Uterus (tissue), 4 donors: ENCODE measurements around the gene GMCL1. TPM values are rescaled to one million over a fixed set of nuclear protein-coding genes. Genes with fewer than 3 reads are reported as not detected.

Experiments
- DNase-seq, 2 donors: peaks; one replicate each; pipeline ENCODE4 v3.0.0-alpha.2; 2019 to 2020
- H3K27ac ChIP-seq, 2 donors: fragments of 200-600 bp; sonication (generic); 1 replicate in 1 of 2; 2 replicates in 1 of 2; pipeline ENCODE4 v1.5.1; 2016 to 2018
- H3K27me3 ChIP-seq, 2 donors: fragments of 200-600 bp; sonication (generic); one replicate each; pipeline ENCODE4 v1.5.1; 2018 to 2019; ENCODE audit warnings: control low read depth in 1 of 2
- H3K36me3 ChIP-seq, 2 donors: fragments of 200-600 bp; sonication (generic); one replicate each; pipeline ENCODE4 v1.5.1; 2019; ENCODE audit warnings: control low read depth in 1 of 2
- H3K4me1 ChIP-seq, 2 donors: fragments of 200-600 bp; sonication (generic); one replicate each; pipeline ENCODE4 v1.5.1; 2018 to 2019; ENCODE audit warnings: control low read depth in 1 of 2
- H3K4me3 ChIP-seq, 2 donors: fragments of 200-600 bp; sonication (generic); 1 replicate in 1 of 2; 2 replicates in 1 of 2; pipeline ENCODE4 v1.5.1; 2018 to 2019; ENCODE audit warnings: mild to moderate bottlenecking in 1 of 2
- H3K9me3 ChIP-seq, 2 donors: fragments of 200-600 bp; sonication (generic); one replicate each; pipeline ENCODE4 v1.5.1; 2019; ENCODE audit warnings: control low read depth in 1 of 2
- POLR2A ChIP-seq, 2 donors: fragments of 450-650 bp; IDR thresholded peaks; one replicate each; pipeline ENCODE4 v1.6.1; 2016; ENCODE audit warnings: antibody characterized with exemption in 2 of 2, mild to moderate bottlenecking in 1 of 2, moderate library complexity in 1 of 2
- intact Hi-C: fragments of 100-400 bp; cut with DNase I; formaldehyde crosslinking; loops from one replicate; pipeline ENCODE4 v1.15.1; 2023; ENCODE audit warnings: low total_unique reads
- total RNA-seq, 4 donors: library from RNA; depleted of rRNA in 3 of 4; stranded (reverse); fragments of >200 nt in 3 of 4; gene quantifications; one replicate each; pipeline versions ENCODE4 v1.1.0 to v1.2.4, GENCODE V29; 2014 to 2023
- TF ChIP-seq, protein P1 (sequence below), 4 experiments: fragments of 200-600 bp in 2 of 4; fragments of 450-650 bp in 2 of 4; sonication (generic) in 2 of 4; IDR thresholded peaks; one replicate each; pipeline ENCODE4 v1.5.1; 2016 to 2019; ENCODE audit warnings: antibody characterized with exemption in 4 of 4, mild to moderate bottlenecking in 2 of 4, moderate library complexity in 1 of 4
- donor health status: DM: yes; HTN: yes; CAD: no.

GMCL1 gene
- total RNA-seq, 4 donors from 2014 or later: 5.6 to 23.3 (median 16.1) TPM

GRCh38 chr2:69791045-69791444 is 38.4 kb upstream of the GMCL1 start:
- no peak for DNase-seq
- Histone ChIP-seq H3K27ac (peak overlapping the region; percentile 82 to 95), H3K27me3 (no peaks in the 10 kb centered on the region), H3K36me3 (no peaks in the 10 kb centered on the region), H3K4me3 (no peak overlapping the region), H3K4me1 (no peaks in the 10 kb centered on the region), H3K9me3 (no peaks in the 10 kb centered on the region)
- intact Hi-C loops: no loop called here
- TF ChIP-seq, protein P1, sequence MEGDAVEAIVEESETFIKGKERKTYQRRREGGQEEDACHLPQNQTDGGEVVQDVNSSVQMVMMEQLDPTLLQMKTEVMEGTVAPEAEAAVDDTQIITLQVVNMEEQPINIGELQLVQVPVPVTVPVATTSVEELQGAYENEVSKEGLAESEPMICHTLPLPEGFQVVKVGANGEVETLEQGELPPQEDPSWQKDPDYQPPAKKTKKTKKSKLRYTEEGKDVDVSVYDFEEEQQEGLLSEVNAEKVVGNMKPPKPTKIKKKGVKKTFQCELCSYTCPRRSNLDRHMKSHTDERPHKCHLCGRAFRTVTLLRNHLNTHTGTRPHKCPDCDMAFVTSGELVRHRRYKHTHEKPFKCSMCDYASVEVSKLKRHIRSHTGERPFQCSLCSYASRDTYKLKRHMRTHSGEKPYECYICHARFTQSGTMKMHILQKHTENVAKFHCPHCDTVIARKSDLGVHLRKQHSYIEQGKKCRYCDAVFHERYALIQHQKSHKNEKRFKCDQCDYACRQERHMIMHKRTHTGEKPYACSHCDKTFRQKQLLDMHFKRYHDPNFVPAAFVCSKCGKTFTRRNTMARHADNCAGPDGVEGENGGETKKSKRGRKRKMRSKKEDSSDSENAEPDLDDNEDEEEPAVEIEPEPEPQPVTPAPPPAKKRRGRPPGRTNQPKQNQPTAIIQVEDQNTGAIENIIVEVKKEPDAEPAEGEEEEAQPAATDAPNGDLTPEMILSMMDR (IDR thresholded peaks at IDR 0.05): no peak
- no peak for TF ChIP-seq POLR2A (IDR thresholded peaks at IDR 0.05)

DNA sequence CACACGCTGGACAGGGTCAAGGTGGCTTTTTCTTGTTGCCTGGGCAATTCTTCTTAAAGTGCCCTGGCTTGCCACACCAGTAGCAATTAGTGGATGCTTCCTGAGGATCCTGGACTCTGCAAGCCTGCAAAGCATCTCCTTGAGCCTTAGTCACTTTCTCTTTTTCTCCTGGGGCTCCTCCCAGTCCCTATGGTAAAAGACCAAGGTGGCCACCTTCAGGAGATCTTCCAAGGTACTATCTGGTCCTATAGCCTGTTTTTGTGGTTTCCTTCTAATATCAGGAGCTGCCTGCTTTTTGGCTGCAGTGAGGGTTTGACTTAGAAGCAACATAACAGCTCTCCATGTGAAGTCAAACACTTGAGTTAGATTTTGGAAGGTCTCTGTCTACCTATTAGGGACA is 33.3 kb upstream of the GMCL1 start:
- Histone ChIP-seq H3K9me3 (no peaks in the 10 kb centered on the region), H3K27me3 (no peaks in the 10 kb centered on the region), H3K36me3 (no peaks in the 10 kb centered on the region), H3K4me1 (peaks cover 0 to 6% of the 10 kb centered on the region in 2 donors), H3K27ac (no peak overlapping the region), H3K4me3 (no peak overlapping the region)
- intact Hi-C loops: no loop called here
- DNase-seq: no peak
- TF ChIP-seq, protein P1 (IDR thresholded peaks at IDR 0.05): no peak
- no peak for TF ChIP-seq POLR2A (IDR thresholded peaks at IDR 0.05)

- DNase-seq: no peak
- H3K27ac ChIP-seq: peak overlapping the region; percentile 84 to 88
- intact Hi-C loops: no loop called here
Measured at GRCh38 chr2:69797235-69797634, 32.2 kb upstream of the GMCL1 start.

GRCh38 chr2:69797836-69798289 is 31.6 kb upstream of the GMCL1 start:
- no peak for DNase-seq
- peaks cover 0 to 6% of the 10 kb centered on the region in 2 donors for H3K4me1 ChIP-seq
- no peaks in the 10 kb centered on the region for H3K36me3 ChIP-seq
- TF ChIP-seq, protein P1 (IDR thresholded peaks at IDR 0.05): no peak
- no peak for TF ChIP-seq POLR2A (IDR thresholded peaks at IDR 0.05)
- no peaks in the 10 kb centered on the region for H3K27me3 ChIP-seq
- peak overlapping the region; percentile 84 to 88 for H3K27ac ChIP-seq
- peak overlapping the region; percentile 24 to 45 for H3K4me3 ChIP-seq
- H3K9me3 ChIP-seq: no peaks in the 10 kb centered on the region
- intact Hi-C loops: no loop called here

More at GRCh38 chr2:69797235-69797634, 32.2 kb upstream of the GMCL1 start:
- TF ChIP-seq, protein P1 (IDR thresholded peaks at IDR 0.05): no peak
- no peak for TF ChIP-seq POLR2A (IDR thresholded peaks at IDR 0.05)
- Histone ChIP-seq H3K36me3 (no peaks in the 10 kb centered on the region), H3K27me3 (no peaks in the 10 kb centered on the region), H3K4me3 (no peak overlapping the region), H3K4me1 (peaks cover 0 to 6% of the 10 kb centered on the region in 2 donors), H3K9me3 (no peaks in the 10 kb centered on the region)

- Histone ChIP-seq H3K27ac (peak overlapping the region; percentile 84 to 88), H3K4me1 (peaks cover 0 to 6% of the 10 kb centered on the region in 2 donors), H3K4me3 (peak overlapping the region; percentile 24 to 45), H3K36me3 (no peaks in the 10 kb centered on the region), H3K9me3 (no peaks in the 10 kb centered on the region), H3K27me3 (no peaks in the 10 kb centered on the region)
- intact Hi-C loops: no loop called here
- no peak for TF ChIP-seq POLR2A (IDR thresholded peaks at IDR 0.05)
- TF ChIP-seq, protein P1 (IDR thresholded peaks at IDR 0.05): no peak
- peak; percentile 35 to 42 for DNase-seq
Measured at GRCh38 chr2:69798290-69798908, 31.1 kb upstream of the GMCL1 start.
